ENCODE data around the gene SNX8.
A peak's percentile ranks its signal among the peaks of the same experiment; 100 is the strongest.
"Not testable (repeated sequence)": the region's sequence is repeated elsewhere in the genome, so short reads cannot be mapped to it uniquely, and the experiment has no call there.

SNX8 gene

DNA sequence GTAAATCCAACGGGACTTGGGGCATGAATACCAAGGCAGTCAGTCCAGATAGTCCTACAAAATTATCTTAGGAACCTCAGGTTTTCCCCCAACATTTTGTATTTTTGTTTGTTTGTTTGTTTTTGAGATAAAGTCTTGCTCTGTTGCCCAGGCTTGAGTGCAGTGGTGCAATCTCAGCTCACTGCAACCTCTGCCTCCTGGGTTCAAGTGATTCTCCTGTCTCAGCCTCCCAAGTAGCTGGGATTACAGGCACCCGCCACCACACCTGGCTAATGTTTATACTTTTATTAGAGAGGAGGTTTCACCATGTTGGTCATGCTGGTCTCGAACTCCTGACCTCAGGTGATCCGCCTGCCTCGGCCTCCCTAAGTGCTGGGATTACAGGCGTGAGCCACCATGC lies 9.0 kb downstream of the SNX8 start:
- not testable (repeated sequence) for H3K27me3 ChIP-seq (ENCODE audit: control insufficient read depth, insufficient read depth, low read length); H3K27ac ChIP-seq (ENCODE audit: low read depth, low read length); H3K9ac ChIP-seq (ENCODE audit: low read depth, low read length); H3K4me3 ChIP-seq (ENCODE audit: low read depth, low read length); H3K9me3 ChIP-seq (ENCODE audit: control insufficient read depth, insufficient read depth, low read length); H3K36me3 ChIP-seq (ENCODE audit: control insufficient read depth, insufficient read depth, low read length)
- H3K4me1 ChIP-seq (ENCODE audit: control insufficient read depth, insufficient read depth, low read length), result peaks cover 16% of the 10 kb centered on the region

DNA sequence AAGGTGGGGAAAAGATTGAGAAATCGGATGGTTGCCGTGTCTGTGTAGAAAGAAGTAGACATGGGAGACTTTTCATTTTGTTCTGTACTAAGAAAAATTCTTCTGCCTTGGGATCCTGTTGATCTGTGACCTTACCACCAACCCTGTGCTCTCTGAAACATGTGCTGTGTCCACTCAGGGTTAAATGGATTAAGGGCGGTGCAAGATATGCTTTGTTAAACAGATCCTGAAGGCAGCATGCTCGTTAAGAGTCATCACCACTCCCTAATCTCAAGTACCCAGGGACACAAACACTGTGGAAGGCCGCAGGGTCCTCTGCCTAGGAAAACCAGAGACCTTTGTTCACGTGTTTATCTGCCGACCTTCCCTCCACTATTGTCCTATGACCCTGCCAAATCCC lies 10.7 kb downstream of the SNX8 start:
- not testable (repeated sequence) for H3K9ac ChIP-seq (ENCODE audit: low read depth, low read length); H3K4me3 ChIP-seq (ENCODE audit: low read depth, low read length); H3K4me1 ChIP-seq (ENCODE audit: control insufficient read depth, insufficient read depth, low read length); H3K9me3 ChIP-seq (ENCODE audit: control insufficient read depth, insufficient read depth, low read length); H3K27ac ChIP-seq (ENCODE audit: low read depth, low read length); H3K27me3 ChIP-seq (ENCODE audit: control insufficient read depth, insufficient read depth, low read length); H3K36me3 ChIP-seq (ENCODE audit: control insufficient read depth, insufficient read depth, low read length)

DNA sequence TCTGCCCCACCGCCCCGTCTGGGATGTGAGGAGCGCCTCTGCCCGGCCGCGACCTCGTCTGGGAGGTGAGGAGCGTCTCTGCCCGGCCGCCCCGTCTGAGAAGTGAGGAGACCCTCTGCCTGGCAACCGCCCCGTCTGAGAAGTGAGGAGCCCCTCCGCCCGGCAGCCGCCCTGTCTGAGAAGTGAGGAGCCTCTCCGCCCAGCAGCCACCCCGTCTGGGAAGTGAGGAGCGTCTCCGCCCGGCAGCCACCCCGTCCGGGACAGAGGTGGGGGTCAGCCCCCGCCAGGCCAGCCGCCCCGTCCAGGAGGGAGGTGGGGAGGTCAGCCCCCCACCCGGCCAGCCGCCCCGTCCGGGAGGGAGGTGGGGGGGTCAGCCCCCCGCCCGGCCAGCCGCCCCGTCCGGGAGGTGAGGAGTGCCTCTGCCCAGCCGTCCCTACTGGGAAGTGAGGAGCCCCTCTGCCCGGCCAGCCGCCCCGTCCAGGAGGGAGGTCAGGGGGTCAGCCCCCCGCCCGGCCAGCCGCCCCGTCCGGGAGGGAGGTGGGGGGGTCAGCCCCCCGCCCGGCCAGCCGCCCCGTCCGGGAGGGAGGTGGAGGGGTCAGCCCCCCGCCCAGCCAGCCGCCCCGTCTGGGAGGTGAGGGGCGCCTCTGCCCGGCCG lies 11.4 kb downstream of the SNX8 start:
- H3K9me3 ChIP-seq (ENCODE audit: control insufficient read depth, insufficient read depth, low read length); H3K4me1 ChIP-seq (ENCODE audit: control insufficient read depth, insufficient read depth, low read length); H3K27ac ChIP-seq (ENCODE audit: low read depth, low read length); H3K27me3 ChIP-seq (ENCODE audit: control insufficient read depth, insufficient read depth, low read length); H3K9ac ChIP-seq (ENCODE audit: low read depth, low read length); H3K4me3 ChIP-seq (ENCODE audit: low read depth, low read length); H3K36me3 ChIP-seq (ENCODE audit: control insufficient read depth, insufficient read depth, low read length): not testable (repeated sequence)

DNA sequence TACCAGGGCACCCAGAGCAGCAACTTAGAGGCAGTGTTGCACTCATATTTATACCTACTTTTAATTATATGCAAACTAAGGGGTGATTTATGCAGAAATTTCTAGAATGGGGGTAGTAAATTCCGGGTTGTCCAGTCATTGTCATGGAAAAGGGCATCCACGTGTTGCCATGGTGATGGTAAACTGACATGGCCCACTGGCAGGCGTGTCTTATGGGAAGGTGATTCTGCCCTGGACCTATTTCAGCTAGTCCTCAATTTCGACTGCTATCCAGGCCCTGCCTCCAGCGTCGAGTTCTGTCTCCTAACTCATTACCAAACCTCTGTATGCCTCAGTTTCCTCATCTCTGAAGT lies 12.8 kb downstream of the SNX8 start:
- peak overlapping the region; percentile 95 for H3K27ac ChIP-seq (ENCODE audit: low read depth, low read length)
- H3K36me3 ChIP-seq (ENCODE audit: control insufficient read depth, insufficient read depth, low read length), result no peaks in the 10 kb centered on the region
- 0 out of 2 replicates have a peak, but pooled peaks cover 3% of the 10 kb centered on the region for H3K9me3 ChIP-seq (ENCODE audit: control insufficient read depth, insufficient read depth, low read length)
- H3K4me1 ChIP-seq (ENCODE audit: control insufficient read depth, insufficient read depth, low read length), result peaks cover 10% of the 10 kb centered on the region
- H3K27me3 ChIP-seq (ENCODE audit: control insufficient read depth, insufficient read depth, low read length), result no peaks in the 10 kb centered on the region
- H3K9ac ChIP-seq (ENCODE audit: low read depth, low read length), result peak overlapping the region; percentile 62
- peak overlapping the region; percentile 15; the same call in 1 of the 2 replicates for H3K4me3 ChIP-seq (ENCODE audit: low read depth, low read length)

DNA sequence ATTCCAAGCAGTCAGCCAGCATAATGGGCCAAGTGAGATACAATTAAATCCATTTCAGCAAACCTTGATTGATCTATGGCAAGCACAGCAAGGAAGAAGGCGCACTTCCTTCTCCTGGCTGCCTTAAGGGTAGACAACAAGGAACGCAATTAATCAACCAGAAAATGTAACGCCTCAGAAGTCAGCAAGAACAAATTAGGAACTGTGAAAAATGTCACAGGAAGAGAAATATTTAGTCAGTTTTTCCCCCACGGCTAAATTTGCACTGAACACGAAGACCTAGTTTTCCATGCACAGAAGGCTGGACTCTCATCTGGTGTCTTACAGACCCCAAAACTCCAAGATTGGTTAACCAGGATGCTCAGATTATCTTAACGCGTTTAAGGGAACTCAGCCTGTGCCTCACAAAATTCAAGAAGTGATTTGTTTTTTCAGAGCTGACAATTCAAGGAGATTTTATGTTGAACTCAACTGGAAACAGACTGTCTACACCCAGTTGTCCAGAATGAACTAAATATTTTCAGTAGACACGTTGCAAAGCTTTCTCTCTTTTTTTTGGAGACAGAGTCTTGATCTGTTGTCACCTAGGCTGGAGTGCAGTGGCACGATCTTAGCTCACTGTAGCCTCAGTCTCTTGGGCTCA lies 14.2 kb downstream of the SNX8 start:
- no peaks in the 10 kb centered on the region for H3K36me3 ChIP-seq (ENCODE audit: control insufficient read depth, insufficient read depth, low read length)
- no peak overlapping the region for H3K4me3 ChIP-seq (ENCODE audit: low read depth, low read length)
- peaks cover 14% of the 10 kb centered on the region for H3K4me1 ChIP-seq (ENCODE audit: control insufficient read depth, insufficient read depth, low read length)
- H3K27me3 ChIP-seq (ENCODE audit: control insufficient read depth, insufficient read depth, low read length), result no peaks in the 10 kb centered on the region
- H3K27ac ChIP-seq (ENCODE audit: low read depth, low read length), result no peak overlapping the region
- H3K9me3 ChIP-seq (ENCODE audit: control insufficient read depth, insufficient read depth, low read length), result 0 out of 2 replicates have a peak, but pooled peaks cover 3% of the 10 kb centered on the region
- H3K9ac ChIP-seq (ENCODE audit: low read depth, low read length), result no peak overlapping the region

DNA sequence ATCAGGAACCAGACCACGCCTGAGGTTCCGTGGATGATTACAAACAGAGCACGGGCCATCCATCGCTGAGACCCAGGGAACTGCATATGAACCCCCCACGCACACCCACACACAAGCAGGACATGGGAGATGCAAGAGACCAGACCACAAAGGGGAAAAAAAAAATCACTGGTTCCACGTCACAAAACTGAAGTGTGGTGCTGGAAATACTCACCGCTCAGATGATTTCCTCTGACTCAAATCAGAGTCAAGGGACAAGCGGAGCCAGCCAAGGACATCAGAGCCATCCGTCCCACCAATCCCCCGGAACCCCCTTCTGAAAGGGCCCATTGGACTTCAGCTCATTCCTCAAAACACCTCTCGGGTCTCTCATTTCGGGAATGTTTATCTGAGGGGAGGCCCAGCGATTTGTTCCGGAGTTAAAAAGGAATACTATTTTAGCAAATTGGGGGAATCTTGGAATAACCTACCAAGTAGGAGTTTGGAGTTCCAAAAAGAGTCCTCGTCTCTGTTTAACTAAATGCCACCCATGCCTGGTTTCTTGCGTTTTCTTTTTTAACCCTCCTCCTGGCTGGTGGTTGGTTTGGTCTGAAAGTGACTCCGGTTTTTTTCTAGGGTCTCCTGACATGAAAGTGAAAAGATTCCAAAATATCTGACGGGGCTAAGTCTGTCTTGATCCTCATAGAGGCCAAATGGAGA lies 15.0 kb downstream of the SNX8 start:
- no peak overlapping the region for H3K27ac ChIP-seq (ENCODE audit: low read depth, low read length)
- 0 out of 2 replicates have a peak, but pooled peaks cover 3% of the 10 kb centered on the region for H3K9me3 ChIP-seq (ENCODE audit: control insufficient read depth, insufficient read depth, low read length)
- no peak overlapping the region for H3K9ac ChIP-seq (ENCODE audit: low read depth, low read length)
- no peaks in the 10 kb centered on the region for H3K27me3 ChIP-seq (ENCODE audit: control insufficient read depth, insufficient read depth, low read length)
- no peak overlapping the region for H3K4me3 ChIP-seq (ENCODE audit: low read depth, low read length)
- no peaks in the 10 kb centered on the region for H3K36me3 ChIP-seq (ENCODE audit: control insufficient read depth, insufficient read depth, low read length)
- peaks cover 14% of the 10 kb centered on the region for H3K4me1 ChIP-seq (ENCODE audit: control insufficient read depth, insufficient read depth, low read length)

DNA sequence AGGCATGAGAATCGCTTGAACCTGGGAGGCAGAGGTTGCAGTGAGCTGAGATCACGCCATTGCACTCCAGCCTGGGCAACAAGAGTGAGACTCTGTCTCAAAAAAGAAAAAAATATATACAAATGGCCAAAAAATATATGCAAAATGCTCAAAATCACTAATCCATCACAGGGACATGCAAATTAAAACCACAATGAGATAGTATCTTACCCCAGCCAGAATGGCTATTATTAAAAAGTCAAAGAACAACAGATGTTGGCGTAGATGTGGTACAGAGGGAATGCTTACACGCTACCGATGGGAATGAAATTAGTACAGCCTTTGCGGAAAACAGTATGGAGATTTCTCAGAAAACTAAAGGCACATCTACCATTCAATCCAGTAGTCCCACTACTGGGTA lies 17.4 kb downstream of the SNX8 start:
- no peaks in the 10 kb centered on the region for H3K27me3 ChIP-seq (ENCODE audit: control insufficient read depth, insufficient read depth, low read length)
- no peak overlapping the region for H3K4me3 ChIP-seq (ENCODE audit: low read depth, low read length)
- no peak overlapping the region for H3K27ac ChIP-seq (ENCODE audit: low read depth, low read length)
- peaks cover 14% of the 10 kb centered on the region for H3K4me1 ChIP-seq (ENCODE audit: control insufficient read depth, insufficient read depth, low read length)
- H3K9ac ChIP-seq (ENCODE audit: low read depth, low read length), result no peak overlapping the region
- H3K9me3 ChIP-seq (ENCODE audit: control insufficient read depth, insufficient read depth, low read length), result 0 out of 2 replicates have a peak, but pooled peaks cover 3% of the 10 kb centered on the region
- H3K36me3 ChIP-seq (ENCODE audit: control insufficient read depth, insufficient read depth, low read length), result no peaks in the 10 kb centered on the region

DNA sequence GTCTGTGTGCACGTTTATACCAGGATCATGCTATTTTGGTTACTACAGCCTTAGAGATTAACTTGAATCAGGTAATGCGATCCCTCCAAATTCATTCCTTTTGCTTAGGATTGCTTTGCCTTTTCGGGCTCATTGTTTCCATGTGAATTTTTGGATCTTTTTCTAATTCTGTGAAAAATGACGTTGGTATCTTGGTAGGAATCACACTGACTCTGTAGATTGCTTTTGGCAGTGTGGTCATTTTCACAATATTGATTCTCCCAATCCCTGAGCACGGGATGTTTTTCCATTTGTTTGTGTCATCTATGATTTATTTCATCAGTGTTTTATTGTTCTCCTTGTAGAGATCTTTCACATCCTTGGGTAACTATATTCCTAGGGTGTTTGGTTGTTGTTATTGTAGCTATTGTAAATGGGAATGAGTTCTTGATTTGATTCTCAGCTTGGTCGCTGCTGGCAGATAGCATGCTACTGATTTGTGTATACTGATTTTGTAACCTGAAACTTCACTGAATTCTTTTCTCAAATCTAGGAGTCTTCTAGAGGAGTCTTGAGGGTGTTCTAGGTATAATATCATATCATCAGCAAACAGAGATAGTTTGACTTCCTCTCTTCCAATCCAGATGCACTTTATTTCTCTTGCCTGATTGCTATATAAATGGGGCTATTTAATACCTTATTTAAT lies 18.2 kb downstream of the SNX8 start:
- peaks cover 8% of the 10 kb centered on the region for H3K4me1 ChIP-seq (ENCODE audit: control insufficient read depth, insufficient read depth, low read length)
- H3K9me3 ChIP-seq (ENCODE audit: control insufficient read depth, insufficient read depth, low read length), result no peaks in the 10 kb centered on the region
- H3K9ac ChIP-seq (ENCODE audit: low read depth, low read length), result no peak overlapping the region
- no peaks in the 10 kb centered on the region for H3K36me3 ChIP-seq (ENCODE audit: control insufficient read depth, insufficient read depth, low read length)
- no peaks in the 10 kb centered on the region for H3K27me3 ChIP-seq (ENCODE audit: control insufficient read depth, insufficient read depth, low read length)
- no peak overlapping the region for H3K27ac ChIP-seq (ENCODE audit: low read depth, low read length)
- no peak overlapping the region for H3K4me3 ChIP-seq (ENCODE audit: low read depth, low read length)

DNA sequence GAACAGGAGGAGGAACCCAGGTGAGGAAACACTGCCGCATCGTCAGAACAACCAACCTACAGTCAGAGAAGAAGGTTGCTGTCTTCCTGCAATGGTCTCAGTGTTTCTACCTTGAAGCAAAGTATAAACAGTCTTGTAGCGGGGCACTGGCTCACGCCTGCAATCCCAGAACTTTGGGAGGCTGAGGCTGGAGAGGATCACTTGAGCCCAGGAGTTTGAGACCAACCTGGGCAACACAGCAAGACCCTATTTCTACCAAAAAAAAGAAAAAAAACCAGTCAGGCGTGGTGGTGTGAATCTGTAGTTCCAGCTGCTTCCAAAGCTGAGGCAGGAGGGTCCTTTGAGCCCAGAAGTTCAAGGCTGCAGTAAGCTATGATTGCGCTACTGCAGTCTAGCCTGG lies 23.4 kb downstream of the SNX8 start:
- Histone ChIP-seq H3K4me3 (ENCODE audit: low read depth, low read length) (no peak overlapping the region), H3K36me3 (ENCODE audit: control insufficient read depth, insufficient read depth, low read length) (no peaks in the 10 kb centered on the region), H3K9me3 (ENCODE audit: control insufficient read depth, insufficient read depth, low read length) (no peaks in the 10 kb centered on the region), H3K9ac (ENCODE audit: low read depth, low read length) (no peak overlapping the region), H3K4me1 (ENCODE audit: control insufficient read depth, insufficient read depth, low read length) (peaks cover under 1% of the 10 kb centered on the region; the same call in 1 of the 2 replicates), H3K27ac (ENCODE audit: low read depth, low read length) (no peak overlapping the region), H3K27me3 (ENCODE audit: control insufficient read depth, insufficient read depth, low read length) (no peaks in the 10 kb centered on the region)

DNA sequence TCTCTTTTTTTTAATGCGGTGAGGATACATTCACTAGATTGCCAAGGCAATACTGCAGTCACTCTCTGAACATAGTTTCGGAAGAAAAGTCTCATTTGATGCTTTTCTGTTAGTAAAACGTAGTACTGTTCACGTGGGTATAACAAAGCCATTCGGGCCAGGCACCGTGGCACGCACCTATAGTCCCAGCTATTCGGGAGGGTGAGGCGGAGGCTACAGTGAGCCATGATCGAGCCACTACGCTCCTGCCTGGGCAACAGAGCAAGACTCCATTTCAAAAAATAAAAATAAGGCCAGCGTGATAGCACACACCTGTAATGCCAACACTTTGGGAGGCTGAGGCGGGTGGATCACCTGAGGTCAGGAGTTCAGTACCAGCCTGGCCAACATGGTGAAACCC lies 24.6 kb downstream of the SNX8 start:
- no peak overlapping the region for H3K4me3 ChIP-seq (ENCODE audit: low read depth, low read length)
- H3K9ac ChIP-seq (ENCODE audit: low read depth, low read length), result no peak overlapping the region
- no peaks in the 10 kb centered on the region for H3K4me1 ChIP-seq (ENCODE audit: control insufficient read depth, insufficient read depth, low read length)
- H3K27ac ChIP-seq (ENCODE audit: low read depth, low read length), result no peak overlapping the region
- no peaks in the 10 kb centered on the region for H3K27me3 ChIP-seq (ENCODE audit: control insufficient read depth, insufficient read depth, low read length)
- H3K9me3 ChIP-seq (ENCODE audit: control insufficient read depth, insufficient read depth, low read length), result no peaks in the 10 kb centered on the region
- H3K36me3 ChIP-seq (ENCODE audit: control insufficient read depth, insufficient read depth, low read length), result no peaks in the 10 kb centered on the region

DNA sequence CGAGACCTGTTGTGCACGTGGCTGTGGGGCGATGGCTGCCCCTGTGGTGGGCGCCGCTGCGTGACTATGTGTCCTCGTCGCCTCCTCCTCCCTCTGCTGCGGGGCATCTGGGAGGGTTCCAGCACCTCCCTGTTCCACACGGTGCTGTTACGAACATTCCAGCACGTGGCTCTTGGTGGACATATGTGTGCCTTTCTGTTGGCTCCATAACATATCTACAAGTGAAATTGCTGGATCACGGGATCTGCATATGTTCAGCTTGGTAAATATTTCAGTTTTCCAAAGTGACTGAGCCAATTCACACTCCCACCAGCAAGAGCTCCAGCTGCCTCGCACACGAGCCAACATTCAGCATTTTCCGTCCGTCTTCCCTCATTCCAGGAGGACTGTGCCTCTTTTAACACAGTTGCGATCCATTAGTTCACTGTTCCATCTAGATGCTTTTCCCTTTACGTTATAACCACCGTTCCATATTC lies 25.1 kb downstream of the SNX8 start:
- H3K27me3 ChIP-seq (ENCODE audit: control insufficient read depth, insufficient read depth, low read length), result no peaks in the 10 kb centered on the region
- H3K36me3 ChIP-seq (ENCODE audit: control insufficient read depth, insufficient read depth, low read length), result no peaks in the 10 kb centered on the region
- no peaks in the 10 kb centered on the region for H3K4me1 ChIP-seq (ENCODE audit: control insufficient read depth, insufficient read depth, low read length)
- no peaks in the 10 kb centered on the region for H3K9me3 ChIP-seq (ENCODE audit: control insufficient read depth, insufficient read depth, low read length)
- H3K27ac ChIP-seq (ENCODE audit: low read depth, low read length), result no peak overlapping the region
- H3K9ac ChIP-seq (ENCODE audit: low read depth, low read length), result no peak overlapping the region
- H3K4me3 ChIP-seq (ENCODE audit: low read depth, low read length), result no peak overlapping the region

Data from HUES48 (cell line).